K562 (cell line): ENCODE measurements around the gene SERAC1. TPM values are rescaled to one million over a fixed set of nuclear protein-coding genes. Genes with fewer than 3 reads are reported as not detected.
A peak's percentile ranks its signal among the peaks of the same experiment; 100 is the strongest.

Experiments used
- ATAC-seq: fragments of 200-7000 bp; cut with Tn5 transposase; 3 replicates; pipeline ENCODE4 v1.9.1; 2020; ENCODE audit warnings: moderate library complexity
- BruUV-seq: library from RNA; stranded (reverse); fragments of 400-500 nt; replicated peaks from 2 replicates; lab custom pipeline; 2021; lab: Mats Ljungman, UMichigan
- CTCF ChIA-PET: fragments of 300-600 bp; formaldehyde crosslinking; extraction: SDS; loops from one replicate; lab custom pipeline; 2021; ENCODE audit warnings: low intra/inter-chr PET ratio; lab: Yijun Ruan, JAX
- POLR2A ChIA-PET: fragments of 300-600, 350-650 bp; sonication (Branson Sonifier 250); formaldehyde crosslinking; extraction: SDS; loops from one replicate; lab custom pipeline; 2021; ENCODE audit warnings: antibody characterized with exemption, inconsistent platforms; lab: Yijun Ruan, JAX
- DNase-seq, 4 experiments: peaks; one replicate each; pipeline versions ENCODE4 v3.0.0 to v3.0.0-alpha.2; 2011 to 2018; ENCODE audit warnings: low spot score in 3 of 4, mixed read lengths in 3 of 4; ENCODE audit errors: extremely low read depth in 1 of 4
- FAIRE-seq: peaks from 2 replicates; lab custom pipeline; 2011; peaks lifted over from hg19 to GRCh38; lab: Jason Lieb, UNC
- H2AFZ ChIP-seq: 2 replicates; pipeline ENCODE4 v1.6.0; 2011; ENCODE audit warnings: low read depth, low read length, control low read depth, inconsistent platforms
- H3K27ac ChIP-seq: fragments of 200-600 bp; 3 replicates; pipeline ENCODE4 v1.8.0; 2011; ENCODE audit warnings: low read depth, mild to moderate bottlenecking, control low read depth, inconsistent platforms, low read length, moderate library complexity, mixed read lengths; ENCODE audit errors: extremely low read depth
- H3K27me3 ChIP-seq, 2 experiments: fragments of 300-600 bp in 1 of 2; 2 replicates in 1 of 2; 3 replicates in 1 of 2; pipeline versions ENCODE4 v1.6.0 to v1.8.0; 2011; ENCODE audit warnings: inconsistent platforms in 2 of 2, low read length in 2 of 2, mild to moderate bottlenecking in 1 of 2, mixed read lengths in 1 of 2, moderate library complexity in 1 of 2; ENCODE audit not compliant: control insufficient read depth in 2 of 2, insufficient read depth in 2 of 2
- H3K36me3 ChIP-seq: fragments of 300-600 bp; 3 replicates; pipeline ENCODE4 v1.8.0; 2011; ENCODE audit warnings: mild to moderate bottlenecking, low read length, inconsistent platforms; ENCODE audit not compliant: control insufficient read depth, insufficient read depth
- H3K4me1 ChIP-seq, 2 experiments: fragments of 200-600 bp in 1 of 2; replicated peaks in 1 of 2; 2 replicates in 1 of 2; 3 replicates in 1 of 2; pipeline versions ENCODE4 v1.5.1 to v1.8.0; 2011; ENCODE audit warnings: inconsistent platforms in 2 of 2, low read length in 2 of 2, mild to moderate bottlenecking in 1 of 2, mixed read lengths in 1 of 2, moderate library complexity in 1 of 2; ENCODE audit not compliant: control insufficient read depth in 2 of 2, insufficient read depth in 2 of 2
- H3K4me2 ChIP-seq: 2 replicates; pipeline ENCODE4 v1.6.1; 2011; ENCODE audit warnings: low read length, control low read depth, inconsistent platforms, mixed read lengths; ENCODE audit not compliant: insufficient read depth
- H3K4me3 ChIP-seq: fragments of 200-600 bp; sonication (generic), shearing (Covaris generic); 2 replicates; pipeline ENCODE4 v1.5.1; 2016; ENCODE audit warnings: control low read depth, inconsistent platforms
- H3K79me2 ChIP-seq: fragments of 200-600 bp; 3 replicates; pipeline ENCODE4 v1.8.0; 2011; ENCODE audit warnings: low read length, inconsistent platforms; ENCODE audit not compliant: control insufficient read depth, insufficient read depth
- H3K9ac ChIP-seq, 2 experiments: 2 replicates each; pipeline versions ENCODE4 v1.6.0 to v1.6.1; 2011; ENCODE audit warnings: low read depth in 2 of 2, low read length in 2 of 2, control low read depth in 1 of 2, inconsistent platforms in 1 of 2, mild to moderate bottlenecking in 1 of 2, mixed read lengths in 1 of 2; ENCODE audit not compliant: insufficient read depth in 1 of 2
- H3K9me1 ChIP-seq: one replicate; pipeline ENCODE4 v1.6.0; 2011; ENCODE audit warnings: inconsistent platforms, mild to moderate bottlenecking, low read length, moderate library complexity; ENCODE audit not compliant: control insufficient read depth, insufficient read depth
- H3K9me3 ChIP-seq: replicated peaks from 2 replicates; pipeline ENCODE4 v1.5.1; 2011; ENCODE audit warnings: low read depth, low read length, inconsistent platforms; ENCODE audit not compliant: control insufficient read depth, insufficient read depth
- H4K20me1 ChIP-seq: replicated peaks from 2 replicates; pipeline ENCODE4 v1.6.1; 2011; ENCODE audit warnings: low read length, inconsistent platforms, mixed read lengths; ENCODE audit not compliant: control insufficient read depth, insufficient read depth
- ASH1L ChIP-seq: fragments of 450-650 bp; IDR thresholded peaks from 2 replicates; pipeline ENCODE4 v1.6.1; 2018; ENCODE audit warnings: borderline replicate concordance, mild to moderate bottlenecking, low read depth; ENCODE audit not compliant: partially characterized antibody
- BHLHE40 ChIP-seq: IDR thresholded peaks from 2 replicates; pipeline ENCODE4 v1.6.1; 2011; ENCODE audit warnings: low read length, improper control_type of control experiment
- CEBPB ChIP-seq: fragments of 450-650 bp; IDR thresholded peaks from 2 replicates; pipeline ENCODE4 v1.6.1; 2016; ENCODE audit warnings: missing genetic modification characterization, missing compliant biosample characterization
- CEBPG ChIP-seq, 3 experiments: fragments of 200-800 bp in 1 of 3; sonication (Bioruptor generic) in 1 of 3; sonication (generic) in 1 of 3; formaldehyde crosslinking in 1 of 3; IDR thresholded peaks in 2 of 3; conservative IDR thresholded peaks in 1 of 3; 2 replicates each; pipeline versions ENCODE4 v1.6.1 to v1.8.0; 2016 to 2022; ENCODE audit warnings: missing compliant biosample characterization in 2 of 3, missing genetic modification characterization in 2 of 3, mild to moderate bottlenecking in 1 of 3, missing genetic modification reagents in 1 of 3
- FOXM1 ChIP-seq, 2 experiments: fragments of 450-650 bp in 1 of 2; sonication (generic) in 1 of 2; formaldehyde crosslinking in 1 of 2; IDR thresholded peaks; 2 replicates each; pipeline versions ENCODE4 v1.6.1 to v1.9.0; 2017 to 2022; ENCODE audit warnings: low read depth in 2 of 2, mild to moderate bottlenecking in 2 of 2, missing genetic modification reagents in 1 of 2, moderate library complexity in 1 of 2
- POLR3A ChIP-seq: IDR thresholded peaks from 2 replicates; pipeline ENCODE4 v1.6.1; 2011; ENCODE audit warnings: borderline replicate concordance, mild to moderate bottlenecking, moderate library complexity; ENCODE audit not compliant: insufficient read length, insufficient read depth; ENCODE audit errors: extremely low read depth
- RB1 ChIP-seq: fragments of 450-650 bp; IDR thresholded peaks from 2 replicates; pipeline ENCODE4 v1.6.1; 2017; ENCODE audit warnings: low read depth, mild to moderate bottlenecking
- RBM17 ChIP-seq: fragments of 200-400 bp; formaldehyde crosslinking; IDR thresholded peaks from 2 replicates; pipeline ENCODE4 v1.6.1; 2017; ENCODE audit warnings: low read depth, mild to moderate bottlenecking, low read length, borderline replicate concordance
- SOX6 ChIP-seq: fragments of 450-650 bp; IDR thresholded peaks from 2 replicates; pipeline ENCODE4 v1.6.1; 2014; ENCODE audit warnings: mild to moderate bottlenecking
- ZBTB8A ChIP-seq: fragments of 450-650 bp; IDR thresholded peaks from 2 replicates; pipeline ENCODE4 v1.6.1; 2018; ENCODE audit warnings: mild to moderate bottlenecking, moderate library complexity; ENCODE audit not compliant: partially characterized antibody
- ZNF584 ChIP-seq: fragments of 200-800 bp; sonication (Bioruptor generic); IDR thresholded peaks from 2 replicates; pipeline ENCODE4 v1.6.1; 2016; ENCODE audit warnings: low read depth, mild to moderate bottlenecking, missing genetic modification characterization, missing compliant biosample characterization
- WGBS: fragments of 100-300 bp; shearing (Covaris generic); methylation state at CpG from one replicate; pipeline ENCODE4 v1.1.6; 2016; ENCODE audit warnings: low coverage, mixed read lengths; ENCODE audit not compliant: insufficient coverage; ENCODE audit errors: missing lambda C conversion rate; 5-methylcytosine and 5-hydroxymethylcytosine counted together
- in situ Hi-C: fragments of 300-500 bp; cut with MboI; formaldehyde crosslinking; loops from 4 replicates; pipeline ENCODE4 v1.15.0; 2018; ENCODE audit warnings: inconsistent platforms, mixed read lengths
- intact Hi-C: fragments of 100-400 bp; cut with micrococcal nuclease; formaldehyde crosslinking; loops from 2 replicates; pipeline ENCODE4 v1.14.2; 2022
- polyA plus RNA-seq, 8 experiments: library from polyadenylated mRNA; depleted of rRNA in 4 of 8; stranded (reverse) in 5 of 8; unstranded in 3 of 8; fragments of >200 nt; fragmentation: Nextera tagmentation in 2 of 8; fragmentation: Illumina TruSeq in 1 of 8; extraction: Ambion mirVana in 2 of 8; extraction: Trizol in 1 of 8; gene quantifications; 2 replicates each; pipeline versions ENCODE4 v1.2.1 to v1.2.3, GENCODE V29; 2011 to 2014; ENCODE audit warnings: inconsistent platforms in 1 of 8, missing spikeins in 1 of 8
- total RNA-seq, 7 experiments: library from RNA; depleted of rRNA in 6 of 7; stranded (reverse); fragments of >200 nt in 6 of 7; fragmentation: Illumina TruSeq in 2 of 7; extraction: Trizol in 2 of 7; gene quantifications; 2 replicates each; pipeline versions ENCODE4 v1.2.1 to v1.2.3, GENCODE V29; 2011 to 2021; ENCODE audit warnings: low replicate concordance in 1 of 7
- TF ChIP-seq, protein P1 (sequence below): fragments of 250-450 bp; sonication (Bioruptor Pico); IDR thresholded peaks from 2 replicates; pipeline ENCODE4 v1.5.0; 2021

Gene SERAC1
- total and polyA plus RNA-seq, 9 of the 15 experiments (the other 6 are each of a cell fraction or from before 2014, with no cell fraction given) = 1.8 to 6.2 (median 2.8) TPM

DNA sequence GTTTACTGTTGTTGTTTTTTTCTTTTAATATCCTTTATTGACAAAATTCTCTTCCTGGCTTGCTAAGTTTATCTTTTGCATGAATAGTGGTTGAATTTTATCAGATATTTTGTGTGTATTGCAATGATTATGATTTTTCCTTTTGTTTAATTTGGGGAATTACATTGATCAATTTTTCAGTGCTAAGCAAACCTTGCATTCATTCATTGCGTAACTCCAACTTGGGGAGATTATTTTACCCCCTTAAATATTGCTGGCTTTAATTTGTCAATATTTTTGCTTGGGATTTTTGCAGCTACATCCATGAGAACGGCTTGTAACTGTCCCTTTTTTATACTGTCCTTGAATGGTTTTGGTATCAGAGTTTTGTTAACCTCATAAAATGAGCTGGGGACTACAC lies 63.4 kb downstream of the SERAC1 start:
- no peak for DNase-seq
- no peak overlapping the region for H3K27ac ChIP-seq
- TF ChIP-seq SOX6 (no peak), ZBTB8A (no peak), RB1 (no peak), RBM17 (no peak), CEBPG (CRISPR knock-in tag; IDR thresholded peaks at IDR 0.05) (no peak), CEBPG (tag; conservative IDR thresholded peaks at IDR 0.05 in 1 of 2, IDR thresholded peaks at IDR 0.05 in 1 of 2) (peak; percentile 51 to 75; a peak in 3 of 4 replicates), CEBPB (peak; percentile 87)
- TF ChIP-seq, all 486 proteins: peak for 2
- intact Hi-C loops (no loop called here), in situ Hi-C loops (no loop called here)
- ChIA-PET POLR2A (no interaction called here), CTCF (no interaction called here)
- H3K4me3 ChIP-seq = no peak overlapping the region
- no TSS peak for BruUV-seq
- no peak for ATAC-seq
- no peaks in the 10 kb centered on the region for H4K20me1 ChIP-seq
- H3K9ac ChIP-seq = no peak overlapping the region
- no peak for FAIRE-seq
- H2AFZ ChIP-seq = no peak overlapping the region
- no peak overlapping the region for H3K4me2 ChIP-seq
- no peaks in the 10 kb centered on the region for H3K27me3 ChIP-seq
- no peaks in the 10 kb centered on the region for H3K79me2 ChIP-seq
- no peaks in the 10 kb centered on the region for H3K36me3 ChIP-seq
- H3K9me1 ChIP-seq = no peaks in the 10 kb centered on the region
- WGBS = 59% methylated on average over 2 of the region's 2 CpGs
- no peaks in the 10 kb centered on the region for H3K9me3 ChIP-seq
- no peaks in the 10 kb centered on the region for H3K4me1 ChIP-seq

DNA sequence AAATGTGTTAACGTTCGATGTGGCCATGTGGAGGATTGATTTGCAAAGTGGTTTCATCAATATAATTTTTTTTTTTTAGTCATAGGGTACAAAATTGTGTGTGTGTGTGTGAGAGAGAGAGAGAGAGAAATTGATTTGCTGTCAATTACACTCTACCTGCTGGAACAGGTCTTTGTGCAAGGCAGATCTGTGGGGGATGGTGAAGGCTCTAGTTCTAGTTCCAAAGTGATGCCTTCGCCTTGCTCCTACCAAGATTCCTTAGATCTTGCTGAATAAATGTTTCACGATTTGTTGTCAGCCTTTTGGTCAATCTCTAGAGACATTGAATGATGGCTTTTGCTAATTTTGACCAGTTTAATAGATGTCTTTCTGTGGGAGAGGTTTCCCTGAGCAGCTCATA lies 64.8 kb downstream of the SERAC1 start:
- BruUV-seq = no TSS peak
- POLR2A ChIA-PET = no interaction called here
- in situ Hi-C loops = no loop called here
- intact Hi-C loops = no loop called here
- no peak overlapping the region for H3K27ac ChIP-seq
- H3K4me2 ChIP-seq = no peak overlapping the region
- FAIRE-seq (no peak), ATAC-seq (no peak), DNase-seq (no peak)
- H3K4me1 ChIP-seq = no peaks in the 10 kb centered on the region
- 63% methylated on average over 4 of the region's 4 CpGs for WGBS
- no peaks in the 10 kb centered on the region for H3K27me3 ChIP-seq
- no peak overlapping the region for H3K4me3 ChIP-seq
- no peaks in the 10 kb centered on the region for H4K20me1 ChIP-seq
- TF ChIP-seq ZNF584 (no peak), FOXM1 (IDR thresholded peaks at IDR 0.05; ENCODE audit: low read depth) (no peak), FOXM1 (CRISPR knock-in tag; IDR thresholded peaks at IDR 0.05; ENCODE audit: low read depth) (no peak), POLR3A (no peak), ASH1L (no peak), BHLHE40 (no peak)
- TF ChIP-seq, protein P1, sequence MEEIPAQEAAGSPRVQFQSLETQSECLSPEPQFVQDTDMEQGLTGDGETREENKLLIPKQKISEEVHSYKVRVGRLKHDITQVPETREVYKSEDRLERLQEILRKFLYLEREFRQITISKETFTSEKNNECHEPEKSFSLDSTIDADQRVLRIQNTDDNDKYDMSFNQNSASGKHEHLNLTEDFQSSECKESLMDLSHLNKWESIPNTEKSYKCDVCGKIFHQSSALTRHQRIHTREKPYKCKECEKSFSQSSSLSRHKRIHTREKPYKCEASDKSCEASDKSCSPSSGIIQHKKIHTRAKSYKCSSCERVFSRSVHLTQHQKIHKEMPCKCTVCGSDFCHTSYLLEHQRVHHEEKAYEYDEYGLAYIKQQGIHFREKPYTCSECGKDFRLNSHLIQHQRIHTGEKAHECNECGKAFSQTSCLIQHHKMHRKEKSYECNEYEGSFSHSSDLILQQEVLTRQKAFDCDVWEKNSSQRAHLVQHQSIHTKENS (CRISPR knock-in tag) = no peak
- no peak overlapping the region for H3K9ac ChIP-seq
- no peaks in the 10 kb centered on the region for H3K9me3 ChIP-seq
- H3K79me2 ChIP-seq = no peaks in the 10 kb centered on the region
- no peak overlapping the region for H2AFZ ChIP-seq
- no peaks in the 10 kb centered on the region for H3K9me1 ChIP-seq
- H3K36me3 ChIP-seq = no peaks in the 10 kb centered on the region
- CTCF ChIA-PET = no interaction called here
